ENCODE results near the gene EPHA3.
A peak's percentile ranks its signal among the peaks of the same experiment; 100 is the strongest.

Gene EPHA3

DNA sequence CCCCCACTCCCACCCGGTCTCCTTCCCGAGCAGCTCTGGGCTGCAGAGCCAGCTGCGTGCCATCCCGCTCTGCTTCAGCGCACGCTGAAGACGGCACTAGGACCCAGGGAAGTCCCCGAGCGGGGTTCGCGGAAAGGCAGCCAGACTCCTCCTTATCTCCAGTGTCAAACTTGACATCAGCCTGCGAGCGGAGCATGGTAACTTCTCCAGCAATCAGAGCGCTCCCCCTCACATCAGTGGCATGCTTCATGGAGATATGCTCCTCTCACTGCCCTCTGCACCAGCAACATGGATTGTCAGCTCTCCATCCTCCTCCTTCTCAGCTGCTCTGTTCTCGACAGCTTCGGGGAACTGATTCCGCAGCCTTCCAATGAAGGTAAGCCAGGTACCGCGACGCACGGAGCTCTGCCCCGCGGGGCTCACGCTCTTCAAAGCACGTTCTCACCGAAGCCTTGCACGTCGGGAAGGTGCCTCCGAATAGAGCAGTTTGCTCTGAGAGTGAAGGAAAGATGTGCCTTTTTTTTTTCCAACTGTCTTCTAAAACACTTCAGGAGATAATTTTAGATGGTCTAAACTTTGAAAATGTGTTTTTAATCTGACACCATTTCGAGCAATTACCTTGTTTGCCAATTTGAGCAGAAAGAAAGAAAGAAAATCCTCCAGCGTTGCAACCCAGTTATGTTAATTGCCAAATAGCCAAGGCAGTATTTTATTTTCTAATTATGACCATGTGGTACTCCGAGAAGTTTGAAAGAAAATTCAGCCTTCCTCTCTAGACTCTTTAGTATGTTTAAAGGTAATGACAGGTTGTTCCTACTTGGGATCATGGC is at the start of gene EPHA3:
TSS of gene EPHA3 (plus strand) at position 161 of the 830 bp plus-strand sequence. CDS start at position 289, 128 bp downstream.
- peak in 57 of 58 donors; percentile 8 to 89 (median 62) for DNase-seq

DNA sequence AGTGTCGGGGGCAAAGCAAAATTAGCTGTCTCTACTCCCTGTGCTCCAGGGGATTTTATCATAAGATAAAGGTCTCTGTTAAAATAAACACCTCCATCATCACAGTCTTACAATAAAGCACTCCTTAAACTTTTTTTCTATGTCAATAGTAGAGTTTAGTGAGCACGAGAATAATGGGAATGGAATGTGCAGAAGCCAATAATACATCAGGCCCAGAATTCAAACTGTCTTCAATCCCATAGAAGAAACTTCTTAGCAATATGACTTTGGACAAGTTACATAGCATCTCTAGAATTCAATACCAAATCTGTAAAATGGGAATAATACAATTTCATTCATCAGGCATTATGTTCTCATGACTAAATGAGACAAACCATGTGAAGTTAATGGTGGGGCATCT is 49.0 kb upstream of the EPHA3 start:
- no peak for DNase-seq

DNA sequence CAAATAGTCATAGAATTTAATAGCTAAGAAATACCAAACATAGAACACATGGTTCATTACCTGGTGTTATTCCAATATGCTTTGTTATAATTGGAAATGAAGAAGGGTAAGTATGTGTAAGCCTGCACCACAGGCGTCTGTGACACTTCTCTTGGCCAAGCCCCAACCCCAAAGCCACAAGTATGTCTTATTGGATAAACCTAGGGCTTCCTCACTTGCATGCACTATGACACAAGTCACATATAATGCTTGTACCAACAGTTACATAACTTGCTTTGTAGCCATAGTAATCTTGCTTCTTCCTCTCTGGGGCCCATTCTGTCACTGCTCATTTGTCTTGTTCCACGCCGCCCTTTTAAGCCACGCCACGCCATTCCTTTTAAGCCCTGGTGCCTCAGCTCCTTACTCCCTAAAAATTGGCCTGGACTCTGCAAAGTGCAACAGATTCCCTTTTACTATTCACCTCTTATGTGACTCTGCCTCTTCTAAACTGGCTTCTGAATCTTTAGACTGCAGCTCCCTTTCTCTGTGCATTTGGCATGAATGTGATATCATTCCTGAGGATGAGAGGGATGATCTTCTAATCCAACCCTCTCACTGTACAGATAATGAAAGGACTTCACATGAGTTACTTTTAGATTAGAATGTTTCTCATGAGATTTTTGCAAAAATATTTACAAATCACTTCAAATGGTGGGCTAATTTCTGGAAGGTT is 48.1 kb upstream of the EPHA3 start:
- no peak for DNase-seq

DNA sequence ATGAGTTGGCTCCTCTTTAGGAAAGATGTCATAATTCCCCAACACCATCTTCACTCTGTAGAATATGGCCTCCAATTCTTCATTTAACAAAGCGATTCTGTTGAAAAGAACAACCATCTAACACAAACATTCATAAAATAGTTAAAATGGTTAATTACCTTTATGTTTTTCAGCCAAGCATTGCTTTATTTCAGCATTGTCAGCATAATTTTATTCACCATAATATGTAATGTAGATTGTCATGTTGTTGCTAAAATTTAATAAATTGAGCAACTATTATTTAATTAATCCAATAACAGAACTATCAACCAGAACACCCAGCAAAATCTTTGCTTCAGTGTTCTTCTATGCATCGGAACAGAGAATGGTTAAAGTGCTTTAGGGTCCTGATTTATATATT is 46.2 kb upstream of the EPHA3 start:
- no peak for DNase-seq

DNA sequence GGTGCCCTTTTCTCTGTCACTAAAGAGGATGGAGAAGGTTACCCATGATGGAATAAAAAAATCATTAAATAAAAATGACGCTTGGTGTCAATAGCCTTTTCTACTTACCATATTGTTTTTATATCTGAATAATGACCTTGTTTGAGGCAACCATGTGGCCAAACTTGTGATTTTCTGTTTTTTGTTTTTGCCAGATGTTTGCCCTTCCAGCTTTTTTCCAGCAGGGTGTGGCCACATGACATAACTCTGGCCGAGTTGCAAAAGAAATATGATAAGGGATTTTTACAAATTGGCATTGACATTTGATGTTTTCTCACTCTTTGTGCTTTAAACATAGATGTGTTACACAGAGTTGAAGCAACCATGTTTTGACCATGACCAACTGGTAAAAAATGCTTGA is 39.7 kb upstream of the EPHA3 start:
- no peak for DNase-seq

DNA sequence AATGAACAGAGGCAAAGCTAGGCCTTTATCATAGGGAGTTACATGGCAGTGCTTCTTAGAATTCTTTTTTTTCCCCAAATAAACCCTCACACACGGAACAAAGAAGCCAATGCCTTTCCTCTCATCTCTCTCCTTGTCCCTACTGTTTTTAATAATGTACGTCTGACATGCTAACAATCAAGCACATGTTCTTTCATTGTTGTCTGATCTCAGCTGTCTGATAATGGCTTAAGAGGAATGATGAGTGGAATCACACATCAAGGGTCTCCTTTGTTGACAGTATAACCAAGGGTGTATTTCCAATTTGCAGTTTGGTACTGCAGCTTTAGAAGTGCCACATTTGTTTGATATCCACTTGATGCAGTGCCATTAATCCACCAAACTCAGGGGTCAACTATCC is 34.8 kb upstream of the EPHA3 start:
- no peak for DNase-seq

DNA sequence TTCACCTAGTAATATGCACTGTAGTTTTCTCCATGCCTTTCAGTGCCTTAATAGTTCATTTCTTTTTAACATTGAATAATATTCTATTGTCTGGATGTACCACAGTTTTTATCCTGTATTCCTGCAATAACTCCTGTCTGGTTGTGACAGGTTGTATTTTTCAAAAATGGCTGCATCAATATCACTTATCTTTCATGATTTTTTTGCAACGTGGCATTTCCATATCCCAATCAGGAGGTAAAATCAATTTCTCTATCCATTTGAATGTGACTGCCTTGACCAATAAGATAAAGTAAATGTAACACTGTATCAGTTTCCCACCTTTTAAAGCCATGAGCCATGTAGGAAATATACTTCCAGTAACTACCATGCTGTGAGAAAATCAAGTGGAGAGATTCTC is 27.5 kb upstream of the EPHA3 start:
- no peak for DNase-seq

DNA sequence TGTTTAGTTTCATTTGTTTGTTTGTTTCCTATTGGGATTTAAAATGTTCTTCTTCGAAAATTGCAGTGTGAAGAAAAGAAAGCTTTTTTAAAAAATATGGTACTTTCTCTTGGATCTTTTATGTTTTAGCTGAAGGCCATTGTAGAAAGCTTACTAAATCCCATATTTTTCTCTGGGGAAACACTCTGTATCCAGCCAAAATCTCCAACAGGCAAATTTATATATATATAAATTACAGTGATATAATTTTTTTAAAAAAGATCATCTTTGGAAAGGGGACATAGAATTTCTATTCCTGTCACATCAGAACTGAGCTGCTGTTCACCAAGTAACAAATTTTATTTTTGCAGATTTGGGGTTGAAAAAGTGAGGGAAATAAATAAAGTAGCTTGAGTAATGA is 19.6 kb upstream of the EPHA3 start:
- no peak for DNase-seq

DNA sequence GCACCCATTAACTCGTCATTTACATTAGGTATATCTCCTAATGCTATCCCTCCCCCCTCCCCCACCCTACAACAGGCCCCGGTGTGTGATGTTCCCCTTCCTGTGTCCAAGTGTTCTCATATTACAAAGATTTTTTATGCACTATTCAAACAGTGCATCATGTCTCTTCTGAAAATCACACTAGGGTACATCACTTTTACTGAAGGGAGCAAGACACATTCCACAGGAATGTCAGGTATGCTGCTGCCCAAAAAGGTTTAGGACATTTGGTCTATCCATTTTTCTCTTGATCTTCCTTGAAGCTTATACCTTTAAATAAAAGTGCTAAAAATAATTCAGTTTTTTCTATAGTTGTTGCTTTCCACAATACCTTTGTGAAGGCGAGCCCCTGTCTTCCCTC is 9.2 kb upstream of the EPHA3 start:
- DNase-seq: no peak

DNA sequence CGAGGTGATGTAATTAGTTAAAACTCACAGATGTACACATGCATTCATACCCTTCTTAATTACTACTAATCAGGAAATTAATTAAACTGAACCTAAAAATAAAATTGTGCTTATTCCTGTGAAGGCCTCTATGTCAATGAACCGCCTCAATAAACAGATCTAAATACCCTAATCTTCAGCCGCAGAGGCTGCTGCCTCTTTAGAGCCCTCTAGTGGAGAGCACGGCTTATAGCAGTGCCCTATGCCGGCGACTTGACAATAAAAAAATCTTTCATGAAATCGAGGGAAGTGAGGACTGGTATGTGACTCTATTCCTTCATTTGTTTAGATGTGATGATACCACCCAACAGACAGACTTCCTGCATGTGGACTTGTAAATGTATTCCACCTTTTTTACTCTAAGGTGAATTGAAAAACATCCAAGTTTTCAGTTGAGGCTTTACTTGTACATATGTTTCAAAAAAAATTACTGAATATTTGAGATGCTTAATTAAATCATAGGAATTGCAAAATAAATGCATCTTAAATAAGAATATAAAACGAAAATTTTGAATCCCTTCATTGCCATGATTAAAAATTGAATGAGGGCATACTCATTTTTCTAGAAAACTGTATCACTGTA is 8.3 kb upstream of the EPHA3 start:
- DNase-seq: peak in 20 of 58 donors; percentile 0 to 19 (median 6)

DNA sequence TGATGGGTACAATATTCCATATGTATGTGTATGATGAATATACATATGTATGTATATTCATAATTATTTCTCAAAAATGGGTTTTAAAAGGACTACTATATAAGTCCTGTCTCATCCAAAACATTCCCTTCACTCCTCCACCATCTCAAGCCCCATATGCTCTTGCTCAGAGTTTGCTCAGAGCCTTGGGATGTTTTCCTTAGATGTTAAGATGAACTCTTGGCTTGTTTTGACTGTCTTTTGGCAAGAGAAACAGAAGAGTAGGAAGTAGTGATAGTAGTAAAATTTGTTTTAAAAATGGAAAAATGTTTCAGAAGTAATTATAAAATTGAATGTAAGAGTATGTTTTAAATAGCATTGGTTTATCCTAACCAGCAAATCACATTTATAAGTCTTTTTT is 6.2 kb upstream of the EPHA3 start:
- DNase-seq: no peak

DNA sequence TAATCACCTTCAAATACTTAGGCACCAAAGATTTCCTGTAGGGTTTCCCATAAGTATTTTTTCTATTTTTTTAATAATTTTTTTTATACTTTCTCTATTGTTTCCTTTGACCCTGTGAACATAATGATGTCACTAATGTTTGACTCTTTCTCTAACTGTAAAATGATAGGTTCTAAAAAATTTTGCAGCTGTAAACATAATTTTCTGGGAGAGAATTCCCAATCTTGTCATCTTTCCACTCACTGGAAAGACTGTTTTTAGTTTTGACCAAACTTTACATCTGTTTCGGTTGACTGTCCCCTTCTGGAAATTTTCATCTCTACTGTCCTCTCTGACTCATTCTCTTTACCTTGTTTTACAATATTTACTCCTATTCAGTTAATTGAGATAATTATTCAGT is 5.5 kb upstream of the EPHA3 start:
- no peak for DNase-seq

DNA sequence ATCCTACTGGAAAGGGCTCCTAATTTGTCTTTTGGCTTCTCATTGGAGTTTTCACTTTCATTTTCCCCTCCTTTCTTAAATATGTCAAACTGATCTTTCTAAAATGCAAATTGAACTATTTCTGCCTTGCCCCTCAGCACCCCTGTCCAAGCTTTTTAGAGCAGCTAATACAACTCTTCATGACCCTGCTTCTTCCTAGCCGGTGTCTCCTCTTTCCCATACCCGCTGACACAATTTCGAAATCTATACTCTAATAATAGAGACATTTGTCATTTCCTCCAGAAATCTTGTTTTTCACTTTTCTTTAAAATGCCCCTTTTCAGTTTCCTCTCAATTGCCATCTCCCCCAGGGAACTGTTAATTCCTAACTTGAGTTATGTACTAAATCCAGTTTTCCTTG is 2.9 kb upstream of the EPHA3 start:
- DNase-seq: no peak

DNA sequence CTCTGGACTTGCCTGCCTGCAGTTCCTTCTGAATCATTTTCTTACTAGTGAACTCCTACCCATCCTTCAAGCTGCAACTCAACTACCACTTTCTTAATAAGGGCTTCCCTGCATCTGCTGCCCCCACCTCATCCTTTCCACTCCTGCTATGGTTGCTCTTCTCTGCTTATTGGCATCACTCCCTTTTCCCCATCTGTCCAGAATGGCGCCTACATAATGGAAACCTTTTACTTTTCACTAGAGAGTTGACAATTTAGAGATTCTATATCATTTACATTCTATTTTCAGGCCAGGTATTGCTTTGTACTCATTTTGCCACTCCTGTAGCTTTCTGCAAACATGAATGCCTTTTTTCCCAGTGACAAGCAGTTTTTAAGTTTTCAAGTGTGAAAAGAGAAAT is 1.9 kb upstream of the EPHA3 start:
- no peak for DNase-seq

DNA sequence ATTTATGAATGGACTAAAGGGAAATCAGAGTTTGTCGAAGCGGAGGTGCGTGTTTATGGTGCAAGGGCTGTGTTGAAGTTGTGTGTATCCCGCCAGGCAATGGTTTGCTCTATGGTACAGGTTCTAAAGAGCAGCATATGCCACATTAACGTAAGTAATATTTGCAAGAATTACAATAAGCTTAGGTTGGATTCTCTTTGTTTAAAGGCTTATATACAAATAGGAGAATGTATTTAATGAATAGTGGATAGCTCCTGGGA is 800 bp downstream of the EPHA3 start:
- no peak for DNase-seq

DNA sequence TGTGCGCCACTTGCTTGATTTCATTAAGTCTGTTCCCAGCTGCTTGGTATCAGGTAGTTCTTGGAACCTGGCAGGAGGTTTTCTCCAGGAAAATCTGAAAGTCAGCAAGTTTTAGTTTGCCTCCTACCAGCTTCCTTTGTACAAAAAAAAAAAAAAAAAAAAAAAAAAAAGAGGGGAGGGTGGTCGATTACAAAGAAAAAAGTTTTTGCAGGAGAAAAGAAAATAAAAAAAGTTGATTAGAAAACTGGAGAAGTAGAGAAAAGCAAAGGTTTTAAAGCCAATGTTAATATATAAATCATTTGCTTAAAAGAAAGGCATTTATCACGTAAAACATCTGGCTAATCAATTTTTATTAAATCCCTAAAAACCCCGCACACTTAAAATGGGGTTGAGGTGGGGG is 5.9 kb downstream of the EPHA3 start:
- DNase-seq: no peak

DNA sequence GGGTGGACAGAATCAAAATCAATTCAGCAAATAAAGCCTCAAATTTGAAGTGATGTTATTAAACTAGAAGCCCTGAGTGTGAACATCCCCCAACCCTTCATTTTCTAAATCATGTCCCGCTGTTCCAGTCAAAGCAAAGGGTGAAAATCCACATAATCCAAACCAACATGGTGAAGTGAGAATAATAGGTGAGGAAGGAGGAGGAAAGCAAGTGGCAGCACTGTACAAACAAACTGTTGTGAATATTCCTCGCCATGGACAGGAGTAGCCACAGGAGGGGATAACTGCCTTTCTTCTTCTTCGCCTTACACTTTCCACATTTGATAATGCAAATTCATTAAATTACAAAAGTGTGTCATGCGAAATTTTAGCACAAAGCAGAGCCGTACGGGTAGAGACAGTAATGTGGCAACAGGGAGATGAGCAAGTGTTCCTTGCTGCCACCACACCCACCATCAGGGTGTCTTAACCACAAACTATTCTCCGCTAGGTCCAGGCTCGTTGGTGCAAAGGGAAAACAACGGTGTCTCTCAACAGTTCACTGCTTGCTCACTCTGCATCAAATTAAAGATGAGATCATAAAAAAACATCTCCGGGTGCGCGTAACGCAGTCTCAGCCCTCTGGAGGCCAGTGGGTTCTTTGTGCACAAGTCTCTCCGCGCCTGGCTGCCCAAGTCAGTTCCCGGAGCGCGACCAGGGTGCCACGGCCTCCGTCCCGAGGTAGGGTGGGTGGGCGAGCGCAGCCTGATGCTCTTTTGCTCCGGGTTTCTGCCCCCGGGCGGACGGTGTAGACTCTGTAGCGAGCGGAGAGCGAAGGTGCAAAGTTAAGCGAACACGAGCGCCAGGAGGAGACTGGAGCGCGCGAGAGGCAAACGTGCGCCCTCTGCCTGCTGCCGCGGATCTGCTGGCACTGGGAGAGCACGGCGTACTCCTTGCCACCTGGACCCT is 6.7 kb downstream of the EPHA3 start:
- DNase-seq: peak in 56 of 58 donors; percentile 9 to 86 (median 56)

DNA sequence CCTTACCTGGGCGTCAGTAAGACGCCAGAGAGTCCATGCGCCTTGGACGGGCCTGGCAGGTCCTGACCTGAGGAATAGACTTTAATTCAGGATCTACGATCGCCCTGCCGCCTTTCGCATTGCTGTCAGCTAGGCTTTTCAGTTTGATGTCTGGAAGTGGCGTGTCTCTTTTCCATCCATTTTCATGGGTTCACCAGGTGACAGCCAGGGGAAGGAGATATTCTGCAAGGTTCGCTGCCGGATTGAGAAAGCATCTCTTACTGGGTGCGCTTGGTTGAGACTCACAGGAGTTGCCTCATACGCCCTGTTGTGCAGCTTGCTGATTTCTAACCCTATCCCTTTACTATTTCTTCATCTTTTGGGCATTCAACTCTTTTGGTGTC is 7.4 kb downstream of the EPHA3 start:
- peak in 2 of 58 donors; percentile 32 to 36 for DNase-seq

DNA sequence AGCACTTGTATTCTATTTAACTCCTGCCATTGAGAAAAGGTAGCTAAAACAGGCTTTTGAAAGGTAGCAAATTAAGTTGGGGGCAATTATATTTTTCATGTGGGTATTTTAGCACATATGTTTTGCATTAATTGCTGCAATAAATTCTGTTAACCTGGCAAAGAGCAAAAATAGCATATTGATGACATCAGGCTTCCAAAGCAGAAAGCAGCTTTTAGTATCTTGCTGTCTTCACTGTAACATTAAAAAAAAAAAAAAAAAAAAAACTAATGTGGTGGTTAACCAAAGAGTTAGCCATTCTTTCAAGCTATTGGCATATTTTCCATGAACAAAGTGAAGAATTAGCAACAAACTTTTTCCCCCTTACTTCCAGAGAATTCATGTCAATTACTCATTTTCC is 9.1 kb downstream of the EPHA3 start:
- no peak for DNase-seq

DNA sequence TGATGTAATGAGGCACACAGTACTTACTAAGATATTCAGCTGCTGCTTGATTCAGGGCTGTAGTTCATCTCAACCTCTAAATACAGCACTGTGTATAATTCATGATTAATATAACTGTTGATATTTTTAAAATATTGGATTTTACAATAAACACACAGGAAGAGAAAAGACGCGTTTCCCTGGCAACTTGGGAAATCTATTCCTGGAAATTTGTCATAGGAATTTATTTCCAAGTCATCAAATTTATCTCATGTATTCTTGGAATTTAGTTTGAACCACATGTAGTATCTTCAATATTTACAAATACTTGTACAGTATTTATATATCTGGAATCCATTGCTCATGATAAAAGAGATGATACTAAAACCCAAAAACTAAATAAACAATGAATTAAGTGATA is 30.6 kb downstream of the EPHA3 start:
- no peak for DNase-seq

DNA sequence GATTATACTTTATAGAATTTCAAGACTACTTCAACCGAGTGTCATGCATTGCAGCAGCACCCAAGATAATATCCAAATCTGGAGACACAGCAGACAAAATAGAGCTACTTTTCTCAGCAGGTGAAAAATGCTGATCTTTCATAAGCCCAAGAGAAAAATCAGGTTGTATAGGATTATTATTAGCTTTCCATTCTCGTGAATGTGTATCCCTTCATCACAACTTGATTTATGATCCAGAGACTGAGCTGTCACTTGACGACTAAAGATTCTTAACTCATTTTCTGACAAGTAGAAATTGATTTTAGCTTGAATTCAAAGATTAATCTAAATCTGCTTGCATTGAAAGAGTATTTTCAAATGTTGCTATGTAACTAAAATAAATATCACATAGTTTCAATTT is 32.4 kb downstream of the EPHA3 start:
- no peak for DNase-seq

DNA sequence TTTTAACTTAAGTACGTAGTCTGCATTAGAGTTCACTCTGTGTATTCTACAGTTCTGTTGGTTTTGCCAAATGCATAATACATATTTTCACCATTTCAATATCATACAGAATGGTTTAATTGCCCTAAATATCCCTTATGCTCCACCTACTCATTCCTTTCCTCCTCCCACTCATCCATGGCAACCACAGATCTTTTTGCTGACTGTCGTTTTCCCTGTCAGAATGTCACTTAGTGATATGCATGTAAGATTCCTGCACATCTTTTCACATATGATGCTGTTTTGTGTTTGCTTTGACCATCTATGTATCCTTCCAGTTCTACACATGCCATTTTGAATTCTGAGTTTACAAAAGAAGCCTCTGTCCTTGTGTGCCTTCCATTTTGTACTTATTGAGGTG is 36.7 kb downstream of the EPHA3 start:
- DNase-seq: no peak
